Measurements from ENCODE around the gene ZNF646.

Gene ZNF646

DNA sequence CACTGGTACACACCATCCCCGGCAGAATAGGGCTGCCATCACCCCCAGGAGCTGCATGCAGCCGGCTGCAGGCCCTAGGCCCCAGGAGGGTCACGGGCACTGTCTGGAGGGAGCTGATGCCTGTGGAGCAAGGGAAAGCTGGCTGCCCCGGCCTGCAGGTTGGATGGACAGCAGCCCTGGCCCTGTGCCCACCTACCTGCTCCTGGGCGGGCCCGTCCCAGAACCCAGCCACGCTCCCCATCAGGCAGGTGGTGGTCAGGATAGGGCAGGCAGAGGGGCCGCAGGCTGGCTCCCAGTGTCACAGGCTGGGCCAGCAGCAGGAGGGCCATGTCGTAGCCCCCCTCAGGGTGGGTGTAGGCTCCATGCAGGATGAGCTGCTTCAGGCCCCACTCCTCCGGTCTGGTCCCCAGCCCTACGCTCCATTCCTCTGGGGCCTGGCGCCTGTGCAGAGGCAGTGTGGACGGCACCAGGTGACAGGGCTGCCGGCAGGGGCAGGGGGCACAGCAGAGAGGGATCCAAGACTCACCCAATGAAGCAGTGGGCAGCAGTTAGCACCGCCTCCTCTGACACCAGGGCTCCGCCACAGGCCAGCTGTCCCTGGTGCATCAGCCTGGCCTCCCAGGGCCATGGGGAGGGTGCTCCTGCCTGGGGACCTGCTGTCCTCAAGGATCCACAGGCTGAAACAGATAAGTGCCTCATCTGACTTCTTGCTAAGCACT, 10.5 kb downstream of the ZNF646 start:
- no peak overlapping the region for H3K4me3 ChIP-seq (ENCODE audit: low read depth, low read length)
- no peak for DNase-seq (ENCODE audit: low read depth)
- TF ChIP-seq, protein P1, sequence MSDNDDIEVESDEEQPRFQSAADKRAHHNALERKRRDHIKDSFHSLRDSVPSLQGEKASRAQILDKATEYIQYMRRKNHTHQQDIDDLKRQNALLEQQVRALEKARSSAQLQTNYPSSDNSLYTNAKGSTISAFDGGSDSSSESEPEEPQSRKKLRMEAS (IDR thresholded peaks at IDR 0.05; ENCODE audit: low read depth, low read length): no peak
- TF ChIP-seq MYC (IDR thresholded peaks at IDR 0.05; ENCODE audit: low read depth, low read length) (no peak), POLR2A (IDR thresholded peaks at IDR 0.05; ENCODE audit: extremely low read depth, insufficient read length) (no peak)
- TF ChIP-seq, protein P2, sequence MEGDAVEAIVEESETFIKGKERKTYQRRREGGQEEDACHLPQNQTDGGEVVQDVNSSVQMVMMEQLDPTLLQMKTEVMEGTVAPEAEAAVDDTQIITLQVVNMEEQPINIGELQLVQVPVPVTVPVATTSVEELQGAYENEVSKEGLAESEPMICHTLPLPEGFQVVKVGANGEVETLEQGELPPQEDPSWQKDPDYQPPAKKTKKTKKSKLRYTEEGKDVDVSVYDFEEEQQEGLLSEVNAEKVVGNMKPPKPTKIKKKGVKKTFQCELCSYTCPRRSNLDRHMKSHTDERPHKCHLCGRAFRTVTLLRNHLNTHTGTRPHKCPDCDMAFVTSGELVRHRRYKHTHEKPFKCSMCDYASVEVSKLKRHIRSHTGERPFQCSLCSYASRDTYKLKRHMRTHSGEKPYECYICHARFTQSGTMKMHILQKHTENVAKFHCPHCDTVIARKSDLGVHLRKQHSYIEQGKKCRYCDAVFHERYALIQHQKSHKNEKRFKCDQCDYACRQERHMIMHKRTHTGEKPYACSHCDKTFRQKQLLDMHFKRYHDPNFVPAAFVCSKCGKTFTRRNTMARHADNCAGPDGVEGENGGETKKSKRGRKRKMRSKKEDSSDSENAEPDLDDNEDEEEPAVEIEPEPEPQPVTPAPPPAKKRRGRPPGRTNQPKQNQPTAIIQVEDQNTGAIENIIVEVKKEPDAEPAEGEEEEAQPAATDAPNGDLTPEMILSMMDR (IDR thresholded peaks at IDR 0.05; ENCODE audit: low read depth, low read length): no peak

DNA sequence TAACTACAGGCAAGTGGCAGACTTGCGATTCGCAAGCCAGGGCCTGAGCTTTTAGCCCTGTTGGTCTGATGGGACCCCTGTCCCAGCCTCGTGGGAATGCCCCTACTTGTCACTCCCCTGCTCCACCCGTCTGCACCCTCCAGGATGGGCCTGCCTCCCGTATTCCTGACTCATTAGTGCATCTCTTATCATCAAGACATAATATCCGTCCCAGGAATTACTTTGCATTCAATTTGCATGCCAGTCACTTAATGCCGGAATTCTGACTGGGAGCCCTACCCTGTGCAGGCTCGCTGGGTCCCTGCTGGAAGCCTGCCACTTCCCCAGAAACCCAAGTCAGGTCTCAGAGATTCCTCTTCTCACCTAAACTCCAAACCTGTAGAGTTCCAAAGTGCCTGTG, 11.2 kb downstream of the ZNF646 start:
- no peak for DNase-seq (ENCODE audit: low read depth)
- no peak for TF ChIP-seq POLR2A (IDR thresholded peaks at IDR 0.05; ENCODE audit: extremely low read depth, insufficient read length)
- TF ChIP-seq, protein P1 (IDR thresholded peaks at IDR 0.05; ENCODE audit: low read depth, low read length): no peak
- no peak for TF ChIP-seq MYC (IDR thresholded peaks at IDR 0.05; ENCODE audit: low read depth, low read length)
- TF ChIP-seq, protein P2 (IDR thresholded peaks at IDR 0.05; ENCODE audit: low read depth, low read length): no peak
- no peak overlapping the region for H3K4me3 ChIP-seq (ENCODE audit: low read depth, low read length)

DNA sequence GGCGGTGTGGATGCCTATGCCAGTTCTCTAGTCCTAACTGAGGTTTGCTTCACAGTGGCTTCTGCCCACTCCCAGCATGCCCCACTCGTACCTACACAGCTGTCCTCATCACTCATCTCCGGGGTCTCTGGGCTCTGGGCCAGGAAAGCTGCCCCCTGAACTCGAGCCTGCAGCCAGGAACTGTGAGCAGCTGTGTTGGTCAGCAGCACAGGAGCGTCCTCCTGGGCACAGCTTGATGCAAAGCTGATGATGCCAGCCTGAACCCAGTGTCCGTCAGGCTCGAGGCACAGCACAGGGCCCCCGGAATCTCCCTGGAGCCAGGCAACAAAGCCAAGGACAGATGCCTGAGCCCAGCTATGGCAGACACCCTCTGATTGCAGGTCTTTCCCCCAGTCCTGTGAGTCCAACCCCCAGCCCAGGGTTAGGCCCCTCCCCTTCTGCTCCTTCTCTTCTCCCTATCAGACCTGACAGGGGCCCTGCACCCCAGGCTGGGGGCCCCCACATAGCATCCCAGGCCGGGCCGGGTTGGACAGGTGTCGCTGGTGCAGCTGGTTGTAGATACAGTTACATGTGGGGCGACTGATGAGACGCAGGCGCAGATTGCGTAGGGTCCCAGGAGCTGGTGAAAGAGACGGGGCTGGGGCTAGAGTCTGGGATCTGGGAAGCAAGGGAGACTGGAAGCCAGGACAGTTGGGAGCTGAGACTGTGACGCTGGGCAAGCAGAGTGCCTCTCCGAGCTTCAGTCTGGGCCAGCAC, 11.8 kb downstream of the ZNF646 start:
- DNase-seq (ENCODE audit: low read depth): no peak
- H3K4me3 ChIP-seq (ENCODE audit: low read depth, low read length): no peak overlapping the region
- TF ChIP-seq, protein P1 (IDR thresholded peaks at IDR 0.05; ENCODE audit: low read depth, low read length): no peak
- TF ChIP-seq MYC (IDR thresholded peaks at IDR 0.05; ENCODE audit: low read depth, low read length): no peak
- TF ChIP-seq, protein P2 (IDR thresholded peaks at IDR 0.05; ENCODE audit: low read depth, low read length): no peak
- no peak for TF ChIP-seq POLR2A (IDR thresholded peaks at IDR 0.05; ENCODE audit: extremely low read depth, insufficient read length)

DNA sequence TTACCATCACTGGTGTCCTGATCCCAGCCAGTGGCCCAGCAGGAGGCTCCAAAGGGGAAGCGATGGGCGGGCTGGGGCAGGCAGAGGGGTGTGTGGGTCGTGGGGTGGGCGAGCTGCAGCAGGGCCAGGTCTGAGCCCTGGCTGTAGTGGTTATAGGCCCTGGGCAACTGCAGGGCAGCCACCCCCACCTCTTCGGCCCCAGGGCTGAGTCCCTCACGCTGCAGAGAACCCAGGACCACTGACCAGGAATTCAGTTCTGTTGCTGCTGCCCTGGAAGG, 12.3 kb downstream of the ZNF646 start:
- no peak overlapping the region for H3K4me3 ChIP-seq (ENCODE audit: low read depth, low read length)
- no peak for DNase-seq (ENCODE audit: low read depth)
- TF ChIP-seq, protein P2 (IDR thresholded peaks at IDR 0.05; ENCODE audit: low read depth, low read length): no peak
- TF ChIP-seq, protein P1 (IDR thresholded peaks at IDR 0.05; ENCODE audit: low read depth, low read length): no peak
- TF ChIP-seq MYC (IDR thresholded peaks at IDR 0.05; ENCODE audit: low read depth, low read length) (no peak), POLR2A (IDR thresholded peaks at IDR 0.05; ENCODE audit: extremely low read depth, insufficient read length) (no peak)

DNA sequence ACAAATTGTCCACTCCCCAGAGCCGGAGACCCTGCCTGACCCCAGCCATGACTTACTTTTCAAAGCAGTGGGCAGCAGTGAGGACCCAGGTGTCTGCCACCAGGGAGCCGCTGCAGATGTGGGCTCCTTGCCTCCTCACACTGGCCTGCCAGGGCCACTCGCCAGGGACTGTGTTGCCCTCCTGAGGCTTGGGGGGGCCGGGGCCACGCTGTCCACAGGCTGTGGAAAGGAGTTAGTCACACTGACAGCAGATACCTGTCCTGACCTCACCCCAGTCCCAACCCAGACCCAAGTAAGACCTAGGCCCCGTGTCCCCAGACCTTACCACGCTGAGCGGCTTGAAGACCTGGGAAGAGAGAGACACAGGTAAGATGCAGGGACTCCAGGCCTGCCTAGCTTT, 13.3 kb downstream of the ZNF646 start:
- TF ChIP-seq, protein P1 (IDR thresholded peaks at IDR 0.05; ENCODE audit: low read depth, low read length): no peak
- no peak for DNase-seq (ENCODE audit: low read depth)
- no peak overlapping the region for H3K4me3 ChIP-seq (ENCODE audit: low read depth, low read length)

DNA sequence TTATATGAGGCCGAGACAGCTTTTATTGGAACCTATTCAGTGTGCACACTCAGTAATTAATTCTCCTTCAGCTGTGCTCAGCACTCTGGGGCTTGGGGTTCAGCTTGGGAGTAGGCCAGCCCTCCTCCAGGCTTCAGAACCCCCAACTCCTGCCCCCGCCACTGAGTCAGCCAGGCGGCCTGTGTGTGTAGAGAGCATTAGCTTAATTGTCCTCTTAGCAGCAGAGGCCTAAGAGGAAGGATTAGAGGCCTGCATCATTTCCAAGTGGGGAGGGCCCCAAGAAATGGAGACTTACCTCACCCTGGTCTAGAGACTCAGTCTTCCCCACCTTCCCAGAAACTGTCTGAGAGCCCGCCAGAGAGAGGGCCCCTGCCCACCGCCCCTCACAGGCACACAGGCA, 13.7 kb downstream of the ZNF646 start:
- no peak overlapping the region for H3K4me3 ChIP-seq (ENCODE audit: low read depth, low read length)
- DNase-seq (ENCODE audit: low read depth): no peak
- TF ChIP-seq, protein P1 (IDR thresholded peaks at IDR 0.05; ENCODE audit: low read depth, low read length): no peak
- TF ChIP-seq, protein P2 (IDR thresholded peaks at IDR 0.05; ENCODE audit: low read depth, low read length): no peak
- no peak for TF ChIP-seq POLR2A (IDR thresholded peaks at IDR 0.05; ENCODE audit: extremely low read depth, insufficient read length)
- TF ChIP-seq MYC (IDR thresholded peaks at IDR 0.05; ENCODE audit: low read depth, low read length): no peak
